ENCODE data around the gene NBEAL2.

The NBEAL2 gene

GRCh38 chr3:46965151-46965550, 14.3 kb upstream of the NBEAL2 start:
- no peak for DNase-seq (ENCODE audit: low spot score)

DNA sequence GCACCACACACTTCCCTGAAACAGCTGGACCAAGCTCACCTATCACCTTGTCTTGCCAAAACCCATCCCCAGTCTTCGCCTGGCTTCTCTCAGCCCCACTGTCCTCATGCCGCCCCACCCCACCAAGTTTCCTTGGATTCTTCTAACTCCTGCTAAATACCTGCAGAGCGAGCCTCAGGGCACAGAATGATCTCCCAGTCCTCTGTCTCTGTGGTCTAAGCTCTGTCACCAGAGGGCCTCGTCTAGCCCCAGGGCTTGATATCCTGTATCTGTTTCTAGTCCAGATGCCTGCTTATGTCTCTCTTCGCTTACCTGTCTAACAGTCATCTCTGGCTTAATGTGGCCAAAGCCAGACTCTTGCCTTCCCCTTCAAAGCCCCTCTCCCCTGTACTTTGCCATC, 12.7 kb upstream of the NBEAL2 start:
- no peak for DNase-seq (ENCODE audit: low spot score)

GRCh38 chr3:46968783-46969428, 10.6 kb upstream of the NBEAL2 start:
- DNase-seq (ENCODE audit: low spot score): no peak

GRCh38 chr3:46970391-46971091, 8.9 kb upstream of the NBEAL2 start:
- no peak for DNase-seq (ENCODE audit: low spot score)

- DNase-seq (ENCODE audit: low spot score): no peak
Observed at GRCh38 chr3:46971151-46971550, 8.3 kb upstream of the NBEAL2 start.

GRCh38 chr3:46971742-46972141, 7.7 kb upstream of the NBEAL2 start:
- no peak for DNase-seq (ENCODE audit: low spot score)

GRCh38 chr3:46972396-46972795, 7.1 kb upstream of the NBEAL2 start:
- no peak for DNase-seq (ENCODE audit: low spot score)

DNA sequence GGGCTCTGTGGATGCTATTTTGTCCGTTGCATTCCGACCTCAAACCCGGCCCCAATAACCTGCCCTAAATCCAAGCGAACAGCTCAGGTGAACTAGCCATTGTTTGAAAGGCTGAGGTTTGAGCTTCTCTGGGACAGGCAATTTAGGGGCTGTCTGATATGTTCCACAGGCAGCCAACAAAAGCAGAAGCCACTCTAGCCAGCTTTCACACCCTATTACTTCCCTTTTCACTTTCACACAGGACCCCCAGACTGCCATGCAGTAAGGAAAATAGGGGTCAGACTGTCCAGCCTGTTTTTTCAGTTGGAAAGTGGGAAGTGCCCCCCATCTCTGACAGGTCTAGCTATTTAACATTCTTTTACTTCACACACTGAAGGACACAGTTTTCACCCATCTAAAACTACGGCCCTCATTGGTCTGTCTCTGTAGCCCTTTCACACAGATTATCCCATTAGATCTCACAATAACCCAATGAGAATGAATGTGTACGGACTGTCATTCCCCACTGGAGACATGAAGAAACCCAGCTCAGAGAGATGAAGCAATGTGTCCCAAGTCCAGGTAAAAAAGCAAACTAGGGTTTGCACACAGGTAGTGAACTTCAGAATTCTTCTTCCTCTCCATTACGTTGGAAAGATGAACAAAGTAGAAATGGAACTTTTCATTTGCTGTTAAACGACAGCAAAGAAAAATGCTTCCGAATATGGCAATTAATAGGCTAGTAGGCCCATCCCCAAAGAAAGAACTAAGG, 4.9 kb upstream of the NBEAL2 start:
- no peak for DNase-seq (ENCODE audit: low spot score)

DNA sequence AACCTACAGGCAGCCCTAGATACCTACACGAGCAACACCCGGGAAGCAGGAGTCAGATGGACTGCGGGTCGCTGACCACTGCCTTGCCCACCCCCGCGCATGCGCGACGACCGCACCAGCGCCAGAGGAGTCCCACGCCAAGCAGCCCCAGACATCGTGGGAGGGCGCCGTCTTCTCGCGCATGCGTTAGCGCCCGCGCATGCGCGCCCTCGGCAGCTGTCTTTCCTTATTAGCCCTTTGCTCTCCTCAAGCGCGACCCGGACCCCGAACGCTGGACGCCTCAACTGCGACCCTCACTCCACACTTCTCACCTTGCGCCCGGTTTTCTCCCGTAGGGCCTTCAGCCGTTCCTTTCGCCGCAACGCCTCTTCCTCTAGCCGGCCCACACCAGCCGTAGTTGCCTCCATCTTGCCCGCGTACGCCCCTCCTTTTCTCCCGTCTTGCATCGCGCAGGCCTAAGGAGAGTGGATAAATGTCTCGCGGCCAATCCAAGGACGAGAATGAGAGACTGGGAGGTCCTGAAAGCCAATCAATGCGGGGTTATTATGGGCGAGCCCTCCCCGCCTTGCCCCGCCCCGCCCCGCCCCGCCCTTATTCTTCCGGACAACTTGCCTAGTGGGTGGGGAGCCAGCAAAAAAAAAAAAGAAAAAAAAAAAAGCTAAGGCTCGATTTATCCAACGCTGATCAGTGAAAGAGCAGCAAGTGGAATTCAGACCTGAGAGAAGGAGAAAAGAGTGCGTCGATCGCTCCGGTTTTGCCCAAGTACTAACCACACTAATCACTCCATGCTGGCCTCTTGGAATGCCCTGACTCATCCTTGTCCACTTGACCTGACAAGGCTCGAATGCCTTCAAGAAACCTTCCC, 2.9 kb upstream of the NBEAL2 start, which contains the start of gene CCDC12:
TSS of gene CCDC12 (minus strand) at position 420 of the 865 bp plus-strand sequence. CDS start at position 407, 13 bp downstream.
- DNase-seq (ENCODE audit: low spot score): peak; percentile 99

GRCh38 chr3:46977811-46978195, 1.7 kb upstream of the NBEAL2 start:
- no peak for DNase-seq (ENCODE audit: low spot score)

DNA sequence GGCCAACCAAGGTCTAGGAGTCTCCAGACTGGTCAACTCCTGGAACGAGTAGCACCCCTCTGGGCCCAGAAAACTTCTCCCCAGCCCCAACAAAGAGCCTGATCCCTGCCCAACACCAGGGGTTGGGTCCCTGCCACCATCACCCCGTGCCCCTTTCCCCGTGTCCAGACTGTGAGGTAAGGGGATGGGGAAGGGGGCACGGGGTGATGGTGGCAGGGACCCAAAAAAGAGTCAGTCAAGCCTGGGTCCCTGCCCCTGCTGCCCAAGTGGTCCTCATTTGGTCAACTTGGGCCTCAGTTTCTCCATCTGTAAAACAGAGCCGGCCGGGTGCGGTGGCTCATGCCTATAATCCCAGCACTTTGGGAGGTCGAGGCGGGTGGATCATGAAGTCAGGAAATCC, 1.1 kb upstream of the NBEAL2 start:
- no peak for DNase-seq (ENCODE audit: low spot score)

- peak; percentile 26 for DNase-seq (ENCODE audit: low spot score)
Observed at GRCh38 chr3:46979958-46980497, 562 bp downstream of the NBEAL2 start.

DNA sequence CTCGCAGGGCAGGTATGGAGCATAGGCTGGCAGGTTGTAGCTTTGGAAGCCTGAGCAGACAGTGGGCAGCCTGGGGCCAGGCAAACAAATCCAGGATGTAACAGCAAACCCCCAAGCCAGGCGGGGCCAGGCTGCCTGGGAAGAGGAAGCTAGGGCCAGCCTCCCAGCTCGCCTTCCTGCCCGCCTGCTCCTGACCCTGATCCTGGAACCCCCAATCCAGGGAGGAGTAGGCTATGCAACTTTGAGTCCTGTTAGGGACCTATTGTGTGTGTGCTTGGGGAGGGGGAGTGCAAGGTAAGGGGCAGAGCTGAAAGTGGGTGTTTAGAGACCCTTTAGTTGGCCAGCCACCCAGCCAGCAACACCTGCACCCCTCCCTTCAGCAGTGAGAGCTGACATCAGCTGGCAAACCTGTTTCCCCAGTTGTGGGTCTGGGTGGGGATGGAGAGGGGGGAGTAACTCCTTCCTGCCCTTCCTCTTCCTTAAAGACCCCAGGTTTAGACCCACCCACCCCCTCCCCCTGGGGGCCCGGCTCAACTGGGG, 2.5 kb downstream of the NBEAL2 start:
- DNase-seq (ENCODE audit: low spot score): no peak

GRCh38 chr3:46982546-46982945, 3.1 kb downstream of the NBEAL2 start:
- no peak for DNase-seq (ENCODE audit: low spot score)

DNA sequence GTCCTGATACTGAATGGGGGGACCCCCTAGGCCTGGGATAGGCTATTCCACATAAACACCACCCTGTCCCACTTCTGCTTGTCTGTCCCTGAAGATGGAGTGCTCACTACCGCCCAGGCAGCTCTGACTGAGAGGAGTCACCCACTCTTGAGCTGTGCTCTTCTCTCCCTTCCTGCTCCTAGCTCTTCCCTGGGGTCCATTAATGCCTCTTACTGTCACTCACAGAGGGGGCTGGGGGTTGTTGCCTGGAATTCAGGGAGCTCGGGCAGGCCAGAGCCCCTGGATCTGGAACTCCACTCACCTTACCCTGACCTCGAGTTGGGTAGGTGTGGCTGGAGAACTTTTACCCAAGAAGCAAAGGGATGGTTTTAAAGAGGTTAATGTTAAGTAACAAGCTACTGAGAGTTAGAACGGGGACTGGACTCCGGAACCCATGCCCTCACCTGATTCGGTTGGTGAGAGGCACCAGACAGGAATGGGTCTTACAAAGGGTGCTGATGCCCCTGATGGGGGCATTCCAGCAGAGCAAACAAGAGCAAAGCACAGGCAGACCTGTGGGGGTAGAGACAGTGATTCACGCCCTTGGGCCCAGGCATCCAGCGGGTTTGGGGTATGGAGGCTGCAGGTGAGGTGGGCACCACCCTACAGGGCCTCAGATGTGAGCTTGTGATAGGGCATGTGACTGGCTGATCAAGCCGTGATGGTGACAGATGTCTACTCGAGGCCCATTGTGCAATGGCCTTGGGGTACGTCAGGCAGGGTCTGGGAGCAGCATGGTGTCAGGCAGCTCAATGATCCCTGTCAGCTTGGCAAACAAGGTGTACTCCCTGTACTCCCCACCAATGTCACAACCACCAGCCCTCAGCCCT, 5.4 kb downstream of the NBEAL2 start:
- DNase-seq (ENCODE audit: low spot score): no peak

- no peak for DNase-seq (ENCODE audit: low spot score)
Observed at GRCh38 chr3:46985588-46985987, 6.1 kb downstream of the NBEAL2 start.

- DNase-seq (ENCODE audit: low spot score): no peak
Observed at GRCh38 chr3:46986055-46986730, 6.7 kb downstream of the NBEAL2 start.

DNA sequence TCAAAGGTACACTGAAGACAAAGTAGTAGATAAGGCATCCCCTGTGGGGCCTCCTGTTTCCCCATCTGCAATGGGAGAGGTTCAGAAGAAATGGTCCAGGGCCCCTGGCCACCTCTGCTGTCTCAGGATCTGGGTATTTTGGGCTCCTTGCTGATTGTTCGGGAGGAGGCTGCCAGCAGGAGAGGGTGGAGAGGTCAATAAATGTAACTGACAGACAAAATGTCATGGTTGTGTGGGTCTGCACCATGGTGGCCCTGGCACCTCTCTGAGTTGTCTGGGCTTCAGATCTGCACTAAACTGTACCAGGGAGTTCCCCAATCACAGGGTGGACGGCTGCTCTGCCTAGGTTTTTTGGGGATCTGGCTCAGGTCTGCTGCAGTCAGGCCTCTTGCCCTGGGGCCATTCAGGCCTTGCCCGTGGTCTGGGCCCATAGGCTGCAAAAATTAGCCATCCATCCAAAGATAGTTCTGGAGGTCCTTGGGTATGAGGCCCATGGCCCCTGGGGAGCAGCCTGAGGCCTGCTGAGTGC, 7.4 kb downstream of the NBEAL2 start:
- DNase-seq (ENCODE audit: low spot score): no peak

DNA sequence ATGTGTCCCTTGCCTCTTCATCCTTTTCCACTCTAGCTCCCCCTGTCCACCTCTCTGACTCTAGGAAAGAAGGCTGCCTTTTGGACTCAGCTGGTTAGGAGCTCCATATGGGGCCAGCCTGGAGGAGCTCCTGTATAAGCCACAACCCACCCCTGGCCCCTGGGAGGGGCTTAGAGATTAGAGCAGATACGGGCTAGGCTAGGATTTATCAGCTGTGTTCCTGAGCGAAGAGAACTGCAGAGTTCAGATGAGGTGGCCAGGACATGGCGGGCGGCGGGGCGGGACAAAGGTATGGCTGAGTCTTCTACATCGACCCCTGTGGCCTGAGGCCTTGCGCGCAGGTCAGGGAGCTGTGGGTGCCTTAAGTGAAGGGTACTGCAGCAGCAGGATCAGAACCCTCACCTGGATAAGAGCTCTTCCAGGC, 7.9 kb downstream of the NBEAL2 start:
- no peak for DNase-seq (ENCODE audit: low spot score)

Measured in AG20443 (cell line).